Measurements from ENCODE around the gene FDX1. TPM values are rescaled to one million over a fixed set of nuclear protein-coding genes. Genes with fewer than 3 reads are reported as not detected.
A peak's percentile ranks its signal among the peaks of the same experiment; 100 is the strongest.

The FDX1 gene
- total and polyA plus RNA-seq, 4 donors, result 11.0 to 16.2 (median 14.5) TPM

GRCh38 chr11:110428040-110428439 lies 1.7 kb upstream of the FDX1 start:
- Histone ChIP-seq H3K9ac (ENCODE audit: insufficient read depth in 1 of 2, low read length in 2 of 2) (no peak overlapping the region), H3K4me3 (no peak overlapping the region), H3K27ac (ENCODE audit: low read depth in 1 of 2, low read length in 1 of 2) (no peak overlapping the region), H3K4me1 (ENCODE audit: control insufficient read depth in 5 of 5, insufficient read depth in 5 of 5, low read length in 5 of 5) (peaks cover 2 to 21% (median 5%) of the 10 kb centered on the region in 5 donors), H3K9me3 (ENCODE audit: control insufficient read depth in 4 of 4, insufficient read depth in 3 of 4, low read length in 3 of 4) (peaks cover 0 to 2% (median 0%) of the 10 kb centered on the region in 4 donors), H3K27me3 (ENCODE audit: control insufficient read depth in 3 of 3, insufficient read depth in 3 of 3, low read length in 2 of 3) (no peaks in the 10 kb centered on the region), H3K36me3 (ENCODE audit: control insufficient read depth in 4 of 4, insufficient read depth in 4 of 4, low read length in 4 of 4) (no peaks in the 10 kb centered on the region)
- no peak for TF ChIP-seq CTCF (IDR thresholded peaks at IDR 0.05; ENCODE audit: control extremely low read depth, extremely low read depth)
- ATAC-seq (ENCODE audit: insufficient read depth, low FRiP score) (no peak), DNase-seq (no peak)
- WGBS, 2 donors, result 89 to 90% methylated on average over 2 of the region's 2 CpGs

GRCh38 chr11:110428956-110429730 lies 605 bp upstream of the FDX1 start:
- no peak for TF ChIP-seq CTCF (IDR thresholded peaks at IDR 0.05; ENCODE audit: control extremely low read depth, extremely low read depth)
- Histone ChIP-seq H3K9ac (ENCODE audit: insufficient read depth in 1 of 2, low read length in 2 of 2) (no peak overlapping the region), H3K4me1 (ENCODE audit: control insufficient read depth in 5 of 5, insufficient read depth in 5 of 5, low read length in 5 of 5) (peaks cover 3 to 31% (median 9%) of the 10 kb centered on the region in 5 donors), H3K36me3 (ENCODE audit: control insufficient read depth in 4 of 4, insufficient read depth in 4 of 4, low read length in 4 of 4) (no peaks in the 10 kb centered on the region), H3K27ac (ENCODE audit: low read depth in 1 of 2, low read length in 1 of 2) (peak overlapping the region; percentile 93 to 98), H3K4me3 (no peak overlapping the region), H3K9me3 (ENCODE audit: control insufficient read depth in 4 of 4, insufficient read depth in 3 of 4, low read length in 3 of 4) (peaks cover 0 to 2% (median 0%) of the 10 kb centered on the region in 4 donors), H3K27me3 (ENCODE audit: control insufficient read depth in 3 of 3, insufficient read depth in 3 of 3, low read length in 2 of 3) (no peaks in the 10 kb centered on the region)
- DNase-seq, result peak in 1 of 3 donors; percentile 9
- no peak for ATAC-seq (ENCODE audit: insufficient read depth, low FRiP score)
- 50 to 59% methylated on average over 10 of the region's 10 CpGs for WGBS, 2 donors

GRCh38 chr11:110430267-110431050 lies 711 bp downstream of the FDX1 start:
- H3K4me3 ChIP-seq, result peak overlapping the region; percentile 97
- H3K9me3 ChIP-seq (ENCODE audit: control insufficient read depth in 4 of 4, insufficient read depth in 3 of 4, low read length in 3 of 4), result peaks cover 0 to 2% (median 0%) of the 10 kb centered on the region in 4 donors
- H3K27me3 ChIP-seq (ENCODE audit: control insufficient read depth in 3 of 3, insufficient read depth in 3 of 3, low read length in 2 of 3), result no peaks in the 10 kb centered on the region
- H3K36me3 ChIP-seq (ENCODE audit: control insufficient read depth in 4 of 4, insufficient read depth in 4 of 4, low read length in 4 of 4), result no peaks in the 10 kb centered on the region
- peaks cover 3 to 32% (median 9%) of the 10 kb centered on the region in 5 donors for H3K4me1 ChIP-seq (ENCODE audit: control insufficient read depth in 5 of 5, insufficient read depth in 5 of 5, low read length in 5 of 5)
- H3K27ac ChIP-seq (ENCODE audit: low read depth in 1 of 2, low read length in 1 of 2), result peak overlapping the region; percentile 93 to 98
- peak; percentile 32 to 67 (median 59) for DNase-seq
- 0 to 1% methylated on average over 27 to 51 of the region's 51 CpGs for WGBS, 2 donors
- ATAC-seq (ENCODE audit: insufficient read depth, low FRiP score), result no peak
- no peak for TF ChIP-seq CTCF (IDR thresholded peaks at IDR 0.05; ENCODE audit: control extremely low read depth, extremely low read depth)
- H3K9ac ChIP-seq (ENCODE audit: insufficient read depth in 1 of 2, low read length in 2 of 2), result peak overlapping the region; percentile 73 to 92
